ENCODE data around the gene NOP16.

The NOP16 gene

DNA sequence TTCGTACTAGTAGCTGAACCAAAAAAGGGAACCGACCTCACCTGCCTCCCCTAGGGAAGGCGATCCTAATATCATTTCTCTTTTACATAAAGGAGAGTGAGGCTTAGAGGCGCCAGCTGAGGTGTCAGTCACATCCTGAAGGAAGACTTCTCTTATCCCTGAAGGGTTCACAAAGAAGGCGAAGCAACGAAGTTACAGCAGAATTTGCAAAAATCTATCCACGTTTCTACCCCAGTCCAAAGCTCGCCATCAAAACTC lies 26.2 kb downstream of the NOP16 start:
- Histone ChIP-seq H3K4me1 (ENCODE audit: control insufficient read depth, insufficient read depth, low read length, poor library complexity, severe bottlenecking) (peaks cover 12% of the 10 kb centered on the region), H3K4me3 (ENCODE audit: insufficient read depth, low read depth, low read length, poor library complexity, severe bottlenecking) (no peak overlapping the region), H3K9me3 (ENCODE audit: control insufficient read depth, low read length) (no peaks in the 10 kb centered on the region), H3K27me3 (replicated peaks; ENCODE audit: control insufficient read depth, insufficient read depth, low read length, poor library complexity, severe bottlenecking) (no peaks in the 10 kb centered on the region), H3K27ac (ENCODE audit: insufficient read depth, low read length, poor library complexity, severe bottlenecking) (peak overlapping the region; percentile 74), H3K36me3 (ENCODE audit: control insufficient read depth, insufficient read depth, low read length) (peaks cover 11% of the 10 kb centered on the region)
- no peak for DNase-seq

DNA sequence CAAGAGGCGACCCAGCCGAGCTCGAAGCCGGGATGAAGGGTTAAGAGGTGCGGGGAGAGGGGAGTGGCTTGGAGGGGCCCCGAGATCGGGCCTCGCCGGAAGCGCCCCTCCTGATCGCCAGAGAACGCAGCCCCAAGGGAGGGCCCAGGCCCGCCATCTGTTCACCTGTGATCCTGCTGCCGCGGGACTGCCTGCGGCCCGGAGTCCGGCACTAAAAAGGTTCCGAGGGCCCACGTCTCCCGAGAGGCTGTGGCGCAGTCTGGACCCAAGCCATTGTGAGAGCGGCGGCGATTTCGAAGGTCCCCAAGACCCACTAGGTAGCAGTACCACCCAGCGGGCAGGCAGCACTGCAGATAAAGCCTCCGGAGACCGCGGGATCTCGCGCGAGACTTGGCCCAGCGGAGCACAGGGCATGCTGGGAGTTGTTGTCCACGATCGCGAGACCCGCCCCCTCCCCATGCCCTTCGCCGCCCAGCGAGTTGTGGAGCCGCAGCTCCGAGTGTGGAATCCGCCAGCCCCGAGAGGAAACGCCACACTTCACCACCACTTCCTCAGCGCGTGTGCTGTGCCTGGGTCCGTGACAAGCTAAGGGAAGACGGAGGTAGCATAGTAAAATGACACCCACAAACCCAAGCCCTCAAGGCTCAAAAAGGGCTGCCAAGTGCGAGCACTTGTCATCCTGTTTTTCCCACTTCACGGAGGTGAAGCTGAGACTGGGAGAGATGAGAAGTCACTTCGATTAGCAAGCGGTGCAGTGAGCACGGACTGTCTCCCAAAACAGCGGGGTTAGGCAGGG lies 26.8 kb downstream of the NOP16 start, which contains the start of gene KIAA1191:
Gene KIAA1191 (minus strand): TSS at position 328 of the 796 bp plus-strand sequence. CDS start 2,256 bp downstream, outside the sequence.
- peak within 1 kb of the TSS; percentile 74 for H3K27ac ChIP-seq (ENCODE audit: insufficient read depth, low read length, poor library complexity, severe bottlenecking)
- peak within 1 kb of the TSS; percentile 77 for H3K4me3 ChIP-seq (ENCODE audit: insufficient read depth, low read depth, low read length, poor library complexity, severe bottlenecking)
- H3K4me1 ChIP-seq (ENCODE audit: control insufficient read depth, insufficient read depth, low read length, poor library complexity, severe bottlenecking) = peaks cover 12% of the 10 kb centered on the region
- no peaks in the 10 kb centered on the region for H3K27me3 ChIP-seq (replicated peaks; ENCODE audit: control insufficient read depth, insufficient read depth, low read length, poor library complexity, severe bottlenecking)
- peaks cover 13% of the 10 kb centered on the region for H3K36me3 ChIP-seq (ENCODE audit: control insufficient read depth, insufficient read depth, low read length)
- H3K9me3 ChIP-seq (ENCODE audit: control insufficient read depth, low read length) = no peaks in the 10 kb centered on the region
- DNase-seq = peak; percentile 89 to 92 (median 91)

DNA sequence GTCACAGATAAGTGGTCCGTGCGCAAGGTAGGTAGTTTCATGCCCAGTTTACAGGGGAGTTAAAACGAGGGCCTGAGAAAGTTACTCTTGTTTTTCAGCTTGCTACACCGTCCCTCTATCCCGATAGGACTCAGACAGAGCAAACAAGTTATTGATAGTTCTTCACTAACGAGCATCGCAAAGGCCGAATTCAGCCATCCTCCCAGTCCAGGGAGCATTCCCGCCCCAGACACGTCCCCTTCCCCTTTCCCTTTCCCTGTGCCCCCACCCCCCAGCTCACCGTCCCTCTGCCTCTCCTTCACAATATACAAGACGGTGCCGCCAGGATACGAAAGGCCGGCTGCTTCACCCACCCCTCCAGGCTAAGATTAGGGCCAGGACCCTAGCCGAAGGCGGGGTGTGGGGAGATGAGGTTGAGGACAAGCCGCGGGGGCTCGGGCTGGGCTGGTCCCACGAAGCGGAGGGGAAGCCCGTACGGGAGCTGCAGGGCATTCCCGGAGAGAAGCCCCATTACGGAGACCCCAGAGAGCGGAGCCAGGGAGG lies 27.4 kb downstream of the NOP16 start:
- Histone ChIP-seq H3K4me1 (ENCODE audit: control insufficient read depth, insufficient read depth, low read length, poor library complexity, severe bottlenecking) (peaks cover 7% of the 10 kb centered on the region), H3K27me3 (replicated peaks; ENCODE audit: control insufficient read depth, insufficient read depth, low read length, poor library complexity, severe bottlenecking) (no peaks in the 10 kb centered on the region), H3K36me3 (ENCODE audit: control insufficient read depth, insufficient read depth, low read length) (peaks cover 20% of the 10 kb centered on the region), H3K27ac (ENCODE audit: insufficient read depth, low read length, poor library complexity, severe bottlenecking) (peak overlapping the region; percentile 74), H3K9me3 (ENCODE audit: control insufficient read depth, low read length) (no peaks in the 10 kb centered on the region), H3K4me3 (ENCODE audit: insufficient read depth, low read depth, low read length, poor library complexity, severe bottlenecking) (peak overlapping the region; percentile 77)
- no peak for DNase-seq

DNA sequence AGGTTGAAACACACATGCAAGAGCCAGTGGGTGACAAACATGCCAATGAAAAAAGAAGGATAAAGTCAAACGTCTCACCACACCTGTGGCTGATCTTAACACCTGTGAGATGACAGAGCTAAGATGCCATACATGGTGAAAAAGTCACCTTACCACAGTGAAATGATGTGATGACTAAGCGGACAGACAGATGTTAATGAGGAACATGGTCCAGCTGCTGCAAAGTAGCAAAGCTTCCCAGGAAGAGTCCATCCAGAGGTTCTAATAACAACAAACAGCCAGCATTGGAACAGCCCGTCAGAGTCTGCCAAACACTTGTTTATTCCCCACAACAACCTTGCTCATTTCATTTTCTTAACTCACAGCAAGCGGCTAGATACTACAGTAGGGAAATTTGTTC lies 28.7 kb downstream of the NOP16 start:
- Histone ChIP-seq H3K36me3 (ENCODE audit: control insufficient read depth, insufficient read depth, low read length) (peaks cover 25% of the 10 kb centered on the region), H3K9me3 (ENCODE audit: control insufficient read depth, low read length) (no peaks in the 10 kb centered on the region), H3K27me3 (replicated peaks; ENCODE audit: control insufficient read depth, insufficient read depth, low read length, poor library complexity, severe bottlenecking) (no peaks in the 10 kb centered on the region), H3K4me1 (ENCODE audit: control insufficient read depth, insufficient read depth, low read length, poor library complexity, severe bottlenecking) (peaks cover 6% of the 10 kb centered on the region), H3K27ac (ENCODE audit: insufficient read depth, low read length, poor library complexity, severe bottlenecking) (no peak overlapping the region), H3K4me3 (ENCODE audit: insufficient read depth, low read depth, low read length, poor library complexity, severe bottlenecking) (no peak overlapping the region)
- no peak for DNase-seq

DNA sequence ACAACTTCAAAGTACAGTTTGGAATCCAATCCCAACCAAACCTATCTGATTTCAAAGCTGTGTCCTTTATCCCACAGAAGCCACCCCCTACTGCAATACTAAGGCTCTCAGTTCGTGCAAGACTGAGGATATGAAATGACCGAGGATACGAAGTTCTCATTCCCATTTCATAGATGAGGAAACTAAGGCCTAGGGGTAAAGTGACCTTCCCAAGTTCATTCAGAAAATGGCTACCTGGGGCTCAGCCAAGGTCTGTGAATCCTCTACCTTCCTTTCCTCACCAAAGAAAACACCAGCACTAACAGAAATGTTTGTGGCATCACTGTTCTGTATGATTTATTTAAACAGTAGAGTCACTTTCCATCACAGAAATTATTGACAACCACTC lies 32.2 kb downstream of the NOP16 start:
- Histone ChIP-seq H3K4me3 (ENCODE audit: insufficient read depth, low read depth, low read length, poor library complexity, severe bottlenecking) (no peak overlapping the region), H3K4me1 (ENCODE audit: control insufficient read depth, insufficient read depth, low read length, poor library complexity, severe bottlenecking) (no peaks in the 10 kb centered on the region), H3K27me3 (replicated peaks; ENCODE audit: control insufficient read depth, insufficient read depth, low read length, poor library complexity, severe bottlenecking) (no peaks in the 10 kb centered on the region), H3K36me3 (ENCODE audit: control insufficient read depth, insufficient read depth, low read length) (peaks cover 52% of the 10 kb centered on the region), H3K27ac (ENCODE audit: insufficient read depth, low read length, poor library complexity, severe bottlenecking) (no peak overlapping the region), H3K9me3 (ENCODE audit: control insufficient read depth, low read length) (no peaks in the 10 kb centered on the region)
- DNase-seq = no peak

DNA sequence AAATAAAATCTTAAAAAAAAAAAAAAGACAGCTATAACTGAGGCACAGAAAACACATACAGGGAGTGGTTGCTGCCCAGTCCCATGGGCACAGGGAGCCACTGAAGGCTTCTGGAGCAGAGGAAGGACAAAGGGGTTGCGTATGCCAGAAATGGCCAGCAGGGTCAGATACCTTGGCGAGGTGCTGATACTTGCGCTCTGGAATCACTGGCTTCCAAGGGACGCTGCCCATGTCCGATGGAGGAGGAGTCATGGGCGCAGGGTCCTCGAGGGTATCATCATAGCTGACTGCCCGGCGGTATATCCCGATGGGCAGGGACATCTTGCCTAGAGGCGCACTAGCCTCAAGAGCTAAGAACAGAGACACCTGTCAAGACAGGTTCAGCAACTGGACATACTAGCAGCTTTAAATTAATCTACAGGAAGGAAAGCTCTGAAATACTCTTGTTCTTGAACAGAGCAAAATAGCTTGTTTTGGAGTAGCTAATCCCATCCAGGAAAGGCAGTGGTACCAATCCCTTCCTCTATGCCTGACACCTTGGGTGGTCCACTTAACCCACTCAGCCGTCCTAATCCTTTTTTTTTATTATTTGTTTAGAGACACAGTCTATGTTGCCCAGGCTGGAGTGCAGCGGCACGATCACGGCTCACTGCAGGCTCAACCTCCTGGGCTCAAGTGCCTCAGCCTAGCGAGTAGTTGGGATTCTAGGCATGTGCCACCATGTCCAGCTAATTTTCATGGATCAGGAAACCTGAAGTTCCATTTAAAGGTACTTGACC lies 32.8 kb downstream of the NOP16 start:
- H3K27me3 ChIP-seq (replicated peaks; ENCODE audit: control insufficient read depth, insufficient read depth, low read length, poor library complexity, severe bottlenecking) = no peaks in the 10 kb centered on the region
- no peak overlapping the region for H3K27ac ChIP-seq (ENCODE audit: insufficient read depth, low read length, poor library complexity, severe bottlenecking)
- DNase-seq = no peak
- H3K4me3 ChIP-seq (ENCODE audit: insufficient read depth, low read depth, low read length, poor library complexity, severe bottlenecking) = no peak overlapping the region
- H3K4me1 ChIP-seq (ENCODE audit: control insufficient read depth, insufficient read depth, low read length, poor library complexity, severe bottlenecking) = no peaks in the 10 kb centered on the region
- H3K9me3 ChIP-seq (ENCODE audit: control insufficient read depth, low read length) = no peaks in the 10 kb centered on the region
- H3K36me3 ChIP-seq (ENCODE audit: control insufficient read depth, insufficient read depth, low read length) = peaks cover 56% of the 10 kb centered on the region

DNA sequence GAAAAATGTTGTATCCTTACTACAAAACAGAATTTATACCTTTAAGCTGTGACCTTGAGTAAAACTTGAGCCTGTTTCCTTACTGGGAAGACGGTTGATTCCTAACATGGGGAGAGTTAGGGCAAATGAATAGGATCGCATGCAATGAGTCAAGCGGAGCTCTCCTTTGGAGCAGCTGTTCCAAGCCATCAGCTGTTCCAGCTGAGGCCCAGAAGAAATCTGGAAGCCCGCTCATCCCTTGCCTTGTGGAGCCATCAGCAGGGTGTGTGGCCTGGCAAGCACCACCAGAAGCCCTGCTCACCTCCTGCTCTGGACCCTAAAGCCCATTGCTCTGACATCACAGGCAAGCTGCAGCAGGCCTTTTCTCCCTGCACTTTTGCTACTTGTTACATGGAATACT lies 34.9 kb downstream of the NOP16 start:
- DNase-seq = no peak
- Histone ChIP-seq H3K4me1 (ENCODE audit: control insufficient read depth, insufficient read depth, low read length, poor library complexity, severe bottlenecking) (no peaks in the 10 kb centered on the region), H3K27me3 (replicated peaks; ENCODE audit: control insufficient read depth, insufficient read depth, low read length, poor library complexity, severe bottlenecking) (no peaks in the 10 kb centered on the region), H3K36me3 (ENCODE audit: control insufficient read depth, insufficient read depth, low read length) (peaks cover 77% of the 10 kb centered on the region), H3K27ac (ENCODE audit: insufficient read depth, low read length, poor library complexity, severe bottlenecking) (no peak overlapping the region), H3K4me3 (ENCODE audit: insufficient read depth, low read depth, low read length, poor library complexity, severe bottlenecking) (no peak overlapping the region), H3K9me3 (ENCODE audit: control insufficient read depth, low read length) (no peaks in the 10 kb centered on the region)

DNA sequence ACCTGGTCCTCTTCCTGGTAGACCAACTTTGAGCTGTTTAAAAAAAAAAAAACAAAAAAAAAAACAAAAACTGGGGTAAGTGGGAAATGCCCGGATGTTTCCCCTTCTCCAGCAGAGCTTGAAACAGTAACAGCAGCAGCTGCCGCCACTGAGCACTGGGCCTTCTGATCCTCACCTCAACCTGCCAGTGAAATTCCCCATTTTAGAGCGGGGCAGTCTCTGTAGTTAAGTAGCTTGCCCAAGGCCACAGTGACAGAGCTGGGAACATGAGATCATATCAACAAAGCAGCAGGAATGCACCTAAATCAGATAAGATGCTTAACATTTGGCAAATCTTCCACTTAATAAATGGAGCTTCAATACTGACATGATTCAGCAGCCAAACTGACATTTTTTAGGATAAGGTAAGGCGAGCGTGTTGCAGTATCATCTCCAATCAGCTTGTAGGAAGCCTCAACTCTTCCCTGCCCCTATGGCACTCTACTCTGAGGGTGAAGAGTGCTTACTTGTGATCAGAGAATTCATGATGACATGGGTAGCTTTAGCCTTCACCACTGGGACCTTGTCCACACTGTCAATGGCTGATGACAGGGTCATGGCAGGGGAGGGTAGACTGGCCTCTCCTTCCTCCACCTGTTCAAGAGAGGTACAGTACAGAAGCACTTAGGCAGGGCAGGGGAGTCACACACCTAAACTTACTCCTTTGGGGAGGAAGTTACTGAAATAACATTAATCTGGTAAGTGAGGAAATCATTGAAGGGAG lies 36.1 kb downstream of the NOP16 start:
- Histone ChIP-seq H3K4me1 (ENCODE audit: control insufficient read depth, insufficient read depth, low read length, poor library complexity, severe bottlenecking) (no peaks in the 10 kb centered on the region), H3K27ac (ENCODE audit: insufficient read depth, low read length, poor library complexity, severe bottlenecking) (no peak overlapping the region), H3K27me3 (replicated peaks; ENCODE audit: control insufficient read depth, insufficient read depth, low read length, poor library complexity, severe bottlenecking) (no peaks in the 10 kb centered on the region), H3K36me3 (ENCODE audit: control insufficient read depth, insufficient read depth, low read length) (peaks cover 79% of the 10 kb centered on the region), H3K4me3 (ENCODE audit: insufficient read depth, low read depth, low read length, poor library complexity, severe bottlenecking) (no peak overlapping the region), H3K9me3 (ENCODE audit: control insufficient read depth, low read length) (no peaks in the 10 kb centered on the region)
- no peak for DNase-seq

DNA sequence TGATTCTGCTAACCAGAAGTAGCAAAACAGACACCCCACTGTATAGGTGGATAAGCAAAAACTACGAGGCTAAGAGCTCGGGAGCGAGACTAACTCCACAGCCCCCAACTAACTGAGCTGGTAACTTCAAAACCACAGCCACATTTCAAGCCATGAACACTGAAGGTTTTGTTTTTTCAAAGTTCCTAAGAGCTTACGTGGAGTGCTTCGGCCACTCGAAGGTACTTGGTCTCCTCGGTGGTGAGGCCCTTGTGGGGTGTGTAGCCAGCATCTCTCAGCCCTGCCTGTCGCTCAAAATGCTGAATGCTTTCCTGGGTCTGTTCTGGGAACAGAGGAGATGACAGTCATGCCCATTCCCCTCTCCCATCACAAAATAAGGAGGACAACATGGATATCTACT lies 38.0 kb downstream of the NOP16 start:
- H3K36me3 ChIP-seq (ENCODE audit: control insufficient read depth, insufficient read depth, low read length) = peaks cover 84% of the 10 kb centered on the region
- H3K27me3 ChIP-seq (replicated peaks; ENCODE audit: control insufficient read depth, insufficient read depth, low read length, poor library complexity, severe bottlenecking) = no peaks in the 10 kb centered on the region
- H3K4me1 ChIP-seq (ENCODE audit: control insufficient read depth, insufficient read depth, low read length, poor library complexity, severe bottlenecking) = no peaks in the 10 kb centered on the region
- H3K27ac ChIP-seq (ENCODE audit: insufficient read depth, low read length, poor library complexity, severe bottlenecking) = no peak overlapping the region
- no peak overlapping the region for H3K4me3 ChIP-seq (ENCODE audit: insufficient read depth, low read depth, low read length, poor library complexity, severe bottlenecking)
- H3K9me3 ChIP-seq (ENCODE audit: control insufficient read depth, low read length) = no peaks in the 10 kb centered on the region
- no peak for DNase-seq
